Brain microvascular endothelial cell (primary cell): ENCODE measurements around the gene ERCC5.

Experiments
- DNase-seq: peaks from one replicate; pipeline ENCODE4 v3.0.0-alpha.2; 2020
- H3K27ac ChIP-seq: fragments of 250-450 bp; sonication (Bioruptor Pico); 2 replicates; pipeline ENCODE4 v1.5.1; 2020; ENCODE audit warnings: mild to moderate bottlenecking, moderate library complexity
- H3K27me3 ChIP-seq: fragments of 250-450 bp; sonication (Bioruptor Pico); replicated peaks from 2 replicates; pipeline ENCODE4 v1.5.1; 2020; ENCODE audit warnings: mild to moderate bottlenecking
- H3K36me3 ChIP-seq: fragments of 250-450 bp; sonication (Bioruptor Pico); replicated peaks from 2 replicates; pipeline ENCODE4 v1.5.1; 2020; ENCODE audit warnings: mild to moderate bottlenecking
- H3K4me3 ChIP-seq: 2 replicates; pipeline ENCODE4 v1.5.1; 2011; ENCODE audit warnings: low read depth, mild to moderate bottlenecking, control low read depth, low read length, moderate library complexity
- CTCF ChIP-seq: IDR thresholded peaks from 2 replicates; pipeline ENCODE4 v1.5.1; 2011; ENCODE audit warnings: low read depth, mild to moderate bottlenecking, moderate library complexity, low read length, control low read depth, inconsistent platforms; ENCODE audit errors: missing control alignments
- in situ Hi-C: cut with HindIII; loops from 2 replicates; pipeline ENCODE4 v1.10.0; 2017; ENCODE audit warnings: low sequenced_read_pairs, low pct_ligation_motif_present

ERCC5 gene

GRCh38 chr13:102847272-102848234 is 1.7 kb downstream of the ERCC5 start:
- DNase-seq, result peak; percentile 11
- Histone ChIP-seq H3K36me3 (no peaks in the 10 kb centered on the region), H3K27ac (peak overlapping the region; percentile 88), H3K27me3 (no peaks in the 10 kb centered on the region), H3K4me3 (peak overlapping the region; percentile 93)
- in situ Hi-C loops, result no loop called here
- TF ChIP-seq CTCF, result peak; percentile 70

- no peak overlapping the region for H3K4me3 ChIP-seq
- no peaks in the 10 kb centered on the region for H3K27me3 ChIP-seq
- H3K27ac ChIP-seq, result no peak overlapping the region
- in situ Hi-C loops, result no loop called here
- peaks cover 6% of the 10 kb centered on the region for H3K36me3 ChIP-seq
- no peak for DNase-seq
- no peak for TF ChIP-seq CTCF
Measured at GRCh38 chr13:102848956-102849355, 3.1 kb downstream of the ERCC5 start.

- H3K27me3 ChIP-seq, result no peaks in the 10 kb centered on the region
- H3K36me3 ChIP-seq, result peaks cover 27% of the 10 kb centered on the region
- no peak overlapping the region for H3K4me3 ChIP-seq
- no peak for DNase-seq
- H3K27ac ChIP-seq, result no peak overlapping the region
- TF ChIP-seq CTCF, result no peak
- in situ Hi-C loops, result loop anchor here (25.0 kb wide), 1 partner anchor 265 kb away; the partner anchor contains the start of gene TPP2
Measured at GRCh38 chr13:102852556-102852955, 6.7 kb downstream of the ERCC5 start.

GRCh38 chr13:102854675-102855074 is 8.8 kb downstream of the ERCC5 start:
- in situ Hi-C loops, result loop anchor here (25.0 kb wide), 1 partner anchor 267 kb away; the partner anchor contains the start of gene TPP2
- Histone ChIP-seq H3K4me3 (no peak overlapping the region), H3K36me3 (peaks cover 41% of the 10 kb centered on the region), H3K27me3 (no peaks in the 10 kb centered on the region), H3K27ac (no peak overlapping the region)
- DNase-seq, result no peak
- no peak for TF ChIP-seq CTCF

- peaks cover 51% of the 10 kb centered on the region for H3K36me3 ChIP-seq
- no peak for DNase-seq
- in situ Hi-C loops, result loop anchor here (25.0 kb wide), 1 partner anchor 269 kb away; the partner anchor contains the start of gene TPP2
Measured at GRCh38 chr13:102856557-102856956, 10.7 kb downstream of the ERCC5 start.

More at GRCh38 chr13:102856557-102856956, 10.7 kb downstream of the ERCC5 start:
- Histone ChIP-seq H3K27me3 (no peaks in the 10 kb centered on the region), H3K4me3 (no peak overlapping the region), H3K27ac (no peak overlapping the region)
- no peak for TF ChIP-seq CTCF
